HG02571 (cell line): Measurements from ENCODE around the gene REEP3.
"Not testable (repeated sequence)": the region's sequence is repeated elsewhere in the genome, so short reads cannot be mapped to it uniquely, and the experiment has no call there.

Experiments used
- ATAC-seq: cut with Tn5 transposase; IDR thresholded peaks from one replicate; pipeline ENCODE4 v1.9.1; 2021; ENCODE audit warnings: mild to moderate bottlenecking, moderate library complexity; ENCODE audit not compliant: unreplicated experiment

The REEP3 gene

GRCh38 chr10:63547628-63548360, 26.6 kb downstream of the REEP3 start:
- no peak for ATAC-seq

- ATAC-seq, result no peak
Observed at GRCh38 chr10:63548860-63549259, 27.7 kb downstream of the REEP3 start.

- no peak for ATAC-seq
Observed at GRCh38 chr10:63549810-63550209, 28.6 kb downstream of the REEP3 start.

- no peak for ATAC-seq
Observed at GRCh38 chr10:63553031-63553430, 31.8 kb downstream of the REEP3 start.

- no peak for ATAC-seq
Observed at GRCh38 chr10:63553473-63553872, 32.3 kb downstream of the REEP3 start.

- ATAC-seq, result no peak
Observed at GRCh38 chr10:63554657-63555056, 33.5 kb downstream of the REEP3 start.

GRCh38 chr10:63555330-63555729, 34.1 kb downstream of the REEP3 start:
- no peak for ATAC-seq

GRCh38 chr10:63558132-63558784, 37.1 kb downstream of the REEP3 start:
- no peak for ATAC-seq

GRCh38 chr10:63561341-63561740, 40.1 kb downstream of the REEP3 start:
- no peak for ATAC-seq

GRCh38 chr10:63562391-63562790, 41.2 kb downstream of the REEP3 start:
- no peak for ATAC-seq

GRCh38 chr10:63562857-63563256, 41.7 kb downstream of the REEP3 start:
- ATAC-seq, result no peak

- ATAC-seq, result no peak
Observed at GRCh38 chr10:63563623-63564022, 42.4 kb downstream of the REEP3 start.

- not testable (repeated sequence) for ATAC-seq
Observed at GRCh38 chr10:63564731-63565130, 43.5 kb downstream of the REEP3 start.

- ATAC-seq, result no peak
Observed at GRCh38 chr10:63573068-63573697, 52.0 kb downstream of the REEP3 start.

GRCh38 chr10:63574011-63574410, 52.8 kb downstream of the REEP3 start:
- ATAC-seq, result no peak

GRCh38 chr10:63576501-63576900, 55.3 kb downstream of the REEP3 start:
- ATAC-seq, result no peak

GRCh38 chr10:63578501-63578900, 57.3 kb downstream of the REEP3 start:
- no peak for ATAC-seq

- no peak for ATAC-seq
Observed at GRCh38 chr10:63579371-63580014, 58.3 kb downstream of the REEP3 start.

- no peak for ATAC-seq
Observed at GRCh38 chr10:63582690-63583089, 61.5 kb downstream of the REEP3 start.

- no peak for ATAC-seq
Observed at GRCh38 chr10:63583397-63583796, 62.2 kb downstream of the REEP3 start.

GRCh38 chr10:63583909-63584724, 62.9 kb downstream of the REEP3 start:
- ATAC-seq, result no peak
